Measurements from ENCODE around the gene WHRN. TPM values are rescaled to one million over a fixed set of nuclear protein-coding genes. Genes with fewer than 3 reads are reported as not detected.

WHRN gene
- total RNA-seq, 1 donor from 2014 or later = 14.5 TPM

GRCh38 chr9:114484215-114484853 lies 20.9 kb downstream of the WHRN start:
- intact Hi-C loops (cut with micrococcal nuclease) = no loop called here
- H3K9me3 Mint-ChIP-seq = no peaks in the 10 kb centered on the region
- no peaks in the 10 kb centered on the region for H3K27me3 Mint-ChIP-seq
- peaks cover 41% of the 10 kb centered on the region for H3K4me1 Mint-ChIP-seq
- no peak for DNase-seq
- CTCF ChIA-PET = interaction anchor here (0.8 to 4.6 kb wide), 3 partner anchors 24 to 168 kb away, joined by 3 to 71 read pairs (median 6); no protein-coding TSS in a partner anchor
- H3K36me3 Mint-ChIP-seq (ENCODE audit: low read depth) = no peaks in the 10 kb centered on the region
- POLR2A ChIA-PET = interaction anchor here (0.9 kb wide), 2 partner anchors 33 to 103 kb away, joined by 3 to 7 read pairs; partner anchors contain the start of gene ATP6V1G1
- no peak overlapping the region for H3K4me3 Mint-ChIP-seq
- peak overlapping the region; percentile 67 for H3K27ac Mint-ChIP-seq
- TF ChIP-seq CTCF (IDR thresholded peaks at IDR 0.05) = no peak
- ATAC-seq (ENCODE audit: low read depth) = no peak

DNA sequence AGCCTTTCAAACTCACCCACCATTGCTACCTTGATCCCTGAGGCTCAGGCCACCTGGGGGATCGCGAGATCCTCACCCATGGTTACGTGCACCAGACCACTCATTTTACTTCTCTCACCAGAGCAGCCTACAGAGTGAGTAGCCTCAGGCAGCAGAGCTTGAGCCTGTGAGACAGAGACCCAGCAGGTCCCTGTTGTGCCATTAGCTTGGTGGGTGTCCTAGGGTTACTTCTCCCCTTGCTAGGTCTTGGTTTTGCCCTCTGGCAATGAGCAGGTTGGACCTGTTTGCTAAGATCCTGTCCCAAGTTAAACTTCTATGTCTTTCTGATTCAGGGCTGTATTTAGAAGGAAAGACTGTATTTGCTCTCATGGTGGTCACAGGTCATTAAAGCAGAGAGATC lies 21.8 kb downstream of the WHRN start:
- no peak overlapping the region for H3K4me3 Mint-ChIP-seq
- H3K27ac Mint-ChIP-seq = no peak overlapping the region
- H3K9me3 Mint-ChIP-seq = no peaks in the 10 kb centered on the region

DNA sequence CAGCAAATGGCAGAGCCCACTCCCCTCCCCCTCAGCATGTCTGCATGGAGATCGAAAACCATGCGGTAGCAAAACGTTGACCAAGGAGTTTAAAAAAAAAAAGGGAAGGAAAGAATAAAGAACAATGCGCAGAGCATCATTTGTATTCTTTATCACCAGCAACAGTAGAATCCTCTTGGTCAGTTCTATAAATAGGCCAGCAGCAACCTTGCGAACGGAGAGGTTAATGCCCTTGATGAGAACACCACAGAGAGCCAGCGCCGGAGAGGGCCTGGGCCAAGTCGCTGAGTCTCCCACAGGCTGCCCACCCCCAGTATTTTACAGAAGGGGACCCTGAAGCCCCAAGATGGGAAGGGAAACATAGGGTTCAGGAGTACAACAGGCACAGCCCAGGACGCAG lies 22.7 kb downstream of the WHRN start:
- peaks cover 3% of the 10 kb centered on the region for H3K36me3 Mint-ChIP-seq (ENCODE audit: low read depth)
- TF ChIP-seq CTCF (IDR thresholded peaks at IDR 0.05) = no peak
- no peak overlapping the region for H3K27ac Mint-ChIP-seq
- DNase-seq = no peak
- H3K27me3 Mint-ChIP-seq = peaks cover under 1% of the 10 kb centered on the region
- H3K9me3 Mint-ChIP-seq = no peaks in the 10 kb centered on the region
- no peak for ATAC-seq (ENCODE audit: low read depth)
- CTCF ChIA-PET = no interaction called here
- POLR2A ChIA-PET = no interaction called here
- H3K4me3 Mint-ChIP-seq = no peak overlapping the region
- intact Hi-C loops (cut with micrococcal nuclease) = no loop called here
- H3K4me1 Mint-ChIP-seq = peaks cover 27% of the 10 kb centered on the region

More for the DNA sequence above, 21.8 kb downstream of the WHRN start:
- intact Hi-C loops (cut with micrococcal nuclease) = no loop called here
- DNase-seq = no peak
- no peak for TF ChIP-seq CTCF (IDR thresholded peaks at IDR 0.05)
- no peak for ATAC-seq (ENCODE audit: low read depth)
- Mint-ChIP-seq H3K36me3 (ENCODE audit: low read depth) (no peaks in the 10 kb centered on the region), H3K27me3 (no peaks in the 10 kb centered on the region), H3K4me1 (peaks cover 36% of the 10 kb centered on the region)
- ChIA-PET POLR2A (interaction anchor here (0.6 kb wide), 1 partner anchor 111 kb away, joined by 3 read pairs; no protein-coding TSS in a partner anchor), CTCF (interaction anchor here (0.8 kb wide), 1 partner anchor 78 kb away, joined by 3 read pairs; no protein-coding TSS in a partner anchor)

- no peak for TF ChIP-seq CTCF (IDR thresholded peaks at IDR 0.05)
- H3K4me3 Mint-ChIP-seq = no peak overlapping the region
- POLR2A ChIA-PET = no interaction called here
- no peaks in the 10 kb centered on the region for H3K9me3 Mint-ChIP-seq
- DNase-seq = no peak
- peaks cover 3% of the 10 kb centered on the region for H3K27me3 Mint-ChIP-seq
- CTCF ChIA-PET = no interaction called here
- H3K27ac Mint-ChIP-seq = no peak overlapping the region
- ATAC-seq (ENCODE audit: low read depth) = no peak
- H3K36me3 Mint-ChIP-seq (ENCODE audit: low read depth) = peaks cover 3% of the 10 kb centered on the region
- intact Hi-C loops (cut with micrococcal nuclease) = no loop called here
- peaks cover 22% of the 10 kb centered on the region for H3K4me1 Mint-ChIP-seq
Measured at GRCh38 chr9:114481789-114482188, 23.5 kb downstream of the WHRN start.

DNA sequence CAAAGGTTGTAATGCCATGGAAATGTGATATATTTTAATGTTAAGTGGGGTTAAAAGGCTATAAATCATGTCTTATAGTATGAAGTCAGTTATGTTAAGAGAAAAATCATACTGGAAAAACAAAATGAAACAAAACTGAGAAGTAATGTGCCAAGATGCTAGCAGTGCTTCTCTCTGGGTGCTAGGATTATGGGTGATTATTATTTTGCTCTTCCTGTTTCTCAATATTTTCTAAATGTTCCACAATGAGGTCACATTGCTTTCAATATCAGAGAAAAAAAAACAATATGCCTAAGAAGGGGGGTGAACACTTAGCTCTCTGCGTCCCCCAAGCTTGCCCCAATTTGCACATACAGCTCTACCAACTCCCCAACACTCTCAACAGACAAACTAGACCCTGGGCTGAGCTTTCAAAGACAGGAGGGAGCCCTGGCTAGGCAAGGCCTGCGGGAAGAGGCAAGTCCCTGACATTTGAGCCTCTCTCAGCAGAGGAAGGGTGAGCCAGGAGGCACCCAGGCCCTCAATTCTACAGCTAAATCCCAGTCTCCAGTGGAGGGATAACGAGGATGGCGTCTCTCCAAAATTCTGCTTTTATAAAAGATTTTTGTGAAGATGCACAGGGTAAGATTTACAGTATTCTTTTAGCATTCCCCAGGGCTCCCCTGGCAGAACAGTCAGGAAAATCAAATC lies 24.4 kb downstream of the WHRN start:
- peaks cover 3% of the 10 kb centered on the region for H3K36me3 Mint-ChIP-seq (ENCODE audit: low read depth)
- peaks cover 6% of the 10 kb centered on the region for H3K27me3 Mint-ChIP-seq
- ChIA-PET CTCF (no interaction called here), POLR2A (no interaction called here)
- DNase-seq (no peak), ATAC-seq (ENCODE audit: low read depth) (no peak)
- H3K4me3 Mint-ChIP-seq = no peak overlapping the region
- TF ChIP-seq CTCF (IDR thresholded peaks at IDR 0.05) = no peak
- intact Hi-C loops (cut with micrococcal nuclease) = no loop called here
- H3K27ac Mint-ChIP-seq = no peak overlapping the region
- peaks cover 23% of the 10 kb centered on the region for H3K4me1 Mint-ChIP-seq
- H3K9me3 Mint-ChIP-seq = no peaks in the 10 kb centered on the region

Measured in activated B cell treated with CpG ODN at 0.5 μM for 24 hours (primary cell).